Measurements from ENCODE around the gene FBN2. TPM values are rescaled to one million over a fixed set of nuclear protein-coding genes. Genes with fewer than 3 reads are reported as not detected.

The FBN2 gene
- total and polyA plus RNA-seq, 9 of the 15 experiments (the other 6 are each of a cell fraction or from before 2014, with no cell fraction given): 0.01 to 0.09 TPM; not detected in 7

DNA sequence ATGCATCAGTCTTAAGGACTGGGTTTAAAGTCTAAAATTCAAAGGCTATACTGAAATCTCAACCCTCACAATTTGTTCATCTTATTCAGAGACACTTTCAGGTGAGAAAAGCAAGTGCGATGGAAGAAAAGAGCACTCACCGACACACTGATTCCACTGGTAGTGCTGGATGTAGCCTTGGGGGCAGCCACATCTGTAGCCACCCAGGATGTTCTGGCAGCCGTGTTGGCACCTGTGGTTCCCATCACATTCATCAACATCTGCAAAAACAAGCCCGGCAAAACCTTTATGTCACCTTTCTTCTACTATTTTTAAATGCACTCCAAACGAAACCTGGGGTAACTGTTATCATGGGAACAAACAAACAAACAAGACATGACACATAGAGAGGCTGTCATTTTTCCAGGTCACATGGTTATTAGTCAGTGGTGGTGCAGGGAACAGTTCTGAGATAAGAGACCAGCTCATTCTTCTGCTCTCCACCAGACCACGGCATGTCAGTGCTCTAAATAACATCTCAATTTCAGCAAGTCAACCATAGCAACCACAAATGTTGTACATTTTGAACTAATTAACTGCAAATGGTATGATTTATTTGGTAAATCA lies 266.1 kb downstream of the FBN2 start (continued):
- TF ChIP-seq, protein P1, sequence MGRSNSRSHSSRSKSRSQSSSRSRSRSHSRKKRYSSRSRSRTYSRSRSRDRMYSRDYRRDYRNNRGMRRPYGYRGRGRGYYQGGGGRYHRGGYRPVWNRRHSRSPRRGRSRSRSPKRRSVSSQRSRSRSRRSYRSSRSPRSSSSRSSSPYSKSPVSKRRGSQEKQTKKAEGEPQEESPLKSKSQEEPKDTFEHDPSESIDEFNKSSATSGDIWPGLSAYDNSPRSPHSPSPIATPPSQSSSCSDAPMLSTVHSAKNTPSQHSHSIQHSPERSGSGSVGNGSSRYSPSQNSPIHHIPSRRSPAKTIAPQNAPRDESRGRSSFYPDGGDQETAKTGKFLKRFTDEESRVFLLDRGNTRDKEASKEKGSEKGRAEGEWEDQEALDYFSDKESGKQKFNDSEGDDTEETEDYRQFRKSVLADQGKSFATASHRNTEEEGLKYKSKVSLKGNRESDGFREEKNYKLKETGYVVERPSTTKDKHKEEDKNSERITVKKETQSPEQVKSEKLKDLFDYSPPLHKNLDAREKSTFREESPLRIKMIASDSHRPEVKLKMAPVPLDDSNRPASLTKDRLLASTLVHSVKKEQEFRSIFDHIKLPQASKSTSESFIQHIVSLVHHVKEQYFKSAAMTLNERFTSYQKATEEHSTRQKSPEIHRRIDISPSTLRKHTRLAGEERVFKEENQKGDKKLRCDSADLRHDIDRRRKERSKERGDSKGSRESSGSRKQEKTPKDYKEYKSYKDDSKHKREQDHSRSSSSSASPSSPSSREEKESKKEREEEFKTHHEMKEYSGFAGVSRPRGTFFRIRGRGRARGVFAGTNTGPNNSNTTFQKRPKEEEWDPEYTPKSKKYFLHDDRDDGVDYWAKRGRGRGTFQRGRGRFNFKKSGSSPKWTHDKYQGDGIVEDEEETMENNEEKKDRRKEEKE (IDR thresholded peaks at IDR 0.05; ENCODE audit: borderline replicate concordance in 1 of 2, control insufficient read depth in 1 of 2, low read depth in 2 of 2, low read length in 1 of 2): no peak
- TF ChIP-seq, protein P2, sequence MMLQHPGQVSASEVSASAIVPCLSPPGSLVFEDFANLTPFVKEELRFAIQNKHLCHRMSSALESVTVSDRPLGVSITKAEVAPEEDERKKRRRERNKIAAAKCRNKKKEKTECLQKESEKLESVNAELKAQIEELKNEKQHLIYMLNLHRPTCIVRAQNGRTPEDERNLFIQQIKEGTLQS (IDR thresholded peaks at IDR 0.05): peak; percentile 54; the same call in 1 of the 2 replicates
- TF ChIP-seq, protein P2 (CRISPR knock-in tag; conservative IDR thresholded peaks at IDR 0.05): no peak
- no peak for TF ChIP-seq ZKSCAN8 (CRISPR knock-in tag; IDR thresholded peaks at IDR 0.05)
- TF ChIP-seq, protein P3, sequence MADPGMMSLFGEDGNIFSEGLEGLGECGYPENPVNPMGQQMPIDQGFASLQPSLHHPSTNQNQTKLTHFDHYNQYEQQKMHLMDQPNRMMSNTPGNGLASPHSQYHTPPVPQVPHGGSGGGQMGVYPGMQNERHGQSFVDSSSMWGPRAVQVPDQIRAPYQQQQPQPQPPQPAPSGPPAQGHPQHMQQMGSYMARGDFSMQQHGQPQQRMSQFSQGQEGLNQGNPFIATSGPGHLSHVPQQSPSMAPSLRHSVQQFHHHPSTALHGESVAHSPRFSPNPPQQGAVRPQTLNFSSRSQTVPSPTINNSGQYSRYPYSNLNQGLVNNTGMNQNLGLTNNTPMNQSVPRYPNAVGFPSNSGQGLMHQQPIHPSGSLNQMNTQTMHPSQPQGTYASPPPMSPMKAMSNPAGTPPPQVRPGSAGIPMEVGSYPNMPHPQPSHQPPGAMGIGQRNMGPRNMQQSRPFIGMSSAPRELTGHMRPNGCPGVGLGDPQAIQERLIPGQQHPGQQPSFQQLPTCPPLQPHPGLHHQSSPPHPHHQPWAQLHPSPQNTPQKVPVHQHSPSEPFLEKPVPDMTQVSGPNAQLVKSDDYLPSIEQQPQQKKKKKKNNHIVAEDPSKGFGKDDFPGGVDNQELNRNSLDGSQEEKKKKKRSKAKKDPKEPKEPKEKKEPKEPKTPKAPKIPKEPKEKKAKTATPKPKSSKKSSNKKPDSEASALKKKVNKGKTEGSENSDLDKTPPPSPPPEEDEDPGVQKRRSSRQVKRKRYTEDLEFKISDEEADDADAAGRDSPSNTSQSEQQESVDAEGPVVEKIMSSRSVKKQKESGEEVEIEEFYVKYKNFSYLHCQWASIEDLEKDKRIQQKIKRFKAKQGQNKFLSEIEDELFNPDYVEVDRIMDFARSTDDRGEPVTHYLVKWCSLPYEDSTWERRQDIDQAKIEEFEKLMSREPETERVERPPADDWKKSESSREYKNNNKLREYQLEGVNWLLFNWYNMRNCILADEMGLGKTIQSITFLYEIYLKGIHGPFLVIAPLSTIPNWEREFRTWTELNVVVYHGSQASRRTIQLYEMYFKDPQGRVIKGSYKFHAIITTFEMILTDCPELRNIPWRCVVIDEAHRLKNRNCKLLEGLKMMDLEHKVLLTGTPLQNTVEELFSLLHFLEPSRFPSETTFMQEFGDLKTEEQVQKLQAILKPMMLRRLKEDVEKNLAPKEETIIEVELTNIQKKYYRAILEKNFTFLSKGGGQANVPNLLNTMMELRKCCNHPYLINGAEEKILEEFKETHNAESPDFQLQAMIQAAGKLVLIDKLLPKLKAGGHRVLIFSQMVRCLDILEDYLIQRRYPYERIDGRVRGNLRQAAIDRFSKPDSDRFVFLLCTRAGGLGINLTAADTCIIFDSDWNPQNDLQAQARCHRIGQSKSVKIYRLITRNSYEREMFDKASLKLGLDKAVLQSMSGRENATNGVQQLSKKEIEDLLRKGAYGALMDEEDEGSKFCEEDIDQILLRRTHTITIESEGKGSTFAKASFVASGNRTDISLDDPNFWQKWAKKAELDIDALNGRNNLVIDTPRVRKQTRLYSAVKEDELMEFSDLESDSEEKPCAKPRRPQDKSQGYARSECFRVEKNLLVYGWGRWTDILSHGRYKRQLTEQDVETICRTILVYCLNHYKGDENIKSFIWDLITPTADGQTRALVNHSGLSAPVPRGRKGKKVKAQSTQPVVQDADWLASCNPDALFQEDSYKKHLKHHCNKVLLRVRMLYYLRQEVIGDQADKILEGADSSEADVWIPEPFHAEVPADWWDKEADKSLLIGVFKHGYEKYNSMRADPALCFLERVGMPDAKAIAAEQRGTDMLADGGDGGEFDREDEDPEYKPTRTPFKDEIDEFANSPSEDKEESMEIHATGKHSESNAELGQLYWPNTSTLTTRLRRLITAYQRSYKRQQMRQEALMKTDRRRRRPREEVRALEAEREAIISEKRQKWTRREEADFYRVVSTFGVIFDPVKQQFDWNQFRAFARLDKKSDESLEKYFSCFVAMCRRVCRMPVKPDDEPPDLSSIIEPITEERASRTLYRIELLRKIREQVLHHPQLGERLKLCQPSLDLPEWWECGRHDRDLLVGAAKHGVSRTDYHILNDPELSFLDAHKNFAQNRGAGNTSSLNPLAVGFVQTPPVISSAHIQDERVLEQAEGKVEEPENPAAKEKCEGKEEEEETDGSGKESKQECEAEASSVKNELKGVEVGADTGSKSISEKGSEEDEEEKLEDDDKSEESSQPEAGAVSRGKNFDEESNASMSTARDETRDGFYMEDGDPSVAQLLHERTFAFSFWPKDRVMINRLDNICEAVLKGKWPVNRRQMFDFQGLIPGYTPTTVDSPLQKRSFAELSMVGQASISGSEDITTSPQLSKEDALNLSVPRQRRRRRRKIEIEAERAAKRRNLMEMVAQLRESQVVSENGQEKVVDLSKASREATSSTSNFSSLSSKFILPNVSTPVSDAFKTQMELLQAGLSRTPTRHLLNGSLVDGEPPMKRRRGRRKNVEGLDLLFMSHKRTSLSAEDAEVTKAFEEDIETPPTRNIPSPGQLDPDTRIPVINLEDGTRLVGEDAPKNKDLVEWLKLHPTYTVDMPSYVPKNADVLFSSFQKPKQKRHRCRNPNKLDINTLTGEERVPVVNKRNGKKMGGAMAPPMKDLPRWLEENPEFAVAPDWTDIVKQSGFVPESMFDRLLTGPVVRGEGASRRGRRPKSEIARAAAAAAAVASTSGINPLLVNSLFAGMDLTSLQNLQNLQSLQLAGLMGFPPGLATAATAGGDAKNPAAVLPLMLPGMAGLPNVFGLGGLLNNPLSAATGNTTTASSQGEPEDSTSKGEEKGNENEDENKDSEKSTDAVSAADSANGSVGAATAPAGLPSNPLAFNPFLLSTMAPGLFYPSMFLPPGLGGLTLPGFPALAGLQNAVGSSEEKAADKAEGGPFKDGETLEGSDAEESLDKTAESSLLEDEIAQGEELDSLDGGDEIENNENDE (IDR thresholded peaks at IDR 0.05; ENCODE audit: low read depth, low read length): no peak
